ENCODE data around the gene TKTL1. TPM values are rescaled to one million over a fixed set of nuclear protein-coding genes. Genes with fewer than 3 reads are reported as not detected.
A peak's percentile ranks its signal among the peaks of the same experiment; 100 is the strongest.

TKTL1 gene
- polyA plus RNA-seq, 1 donor from 2014 or later, result 0.14 TPM

DNA sequence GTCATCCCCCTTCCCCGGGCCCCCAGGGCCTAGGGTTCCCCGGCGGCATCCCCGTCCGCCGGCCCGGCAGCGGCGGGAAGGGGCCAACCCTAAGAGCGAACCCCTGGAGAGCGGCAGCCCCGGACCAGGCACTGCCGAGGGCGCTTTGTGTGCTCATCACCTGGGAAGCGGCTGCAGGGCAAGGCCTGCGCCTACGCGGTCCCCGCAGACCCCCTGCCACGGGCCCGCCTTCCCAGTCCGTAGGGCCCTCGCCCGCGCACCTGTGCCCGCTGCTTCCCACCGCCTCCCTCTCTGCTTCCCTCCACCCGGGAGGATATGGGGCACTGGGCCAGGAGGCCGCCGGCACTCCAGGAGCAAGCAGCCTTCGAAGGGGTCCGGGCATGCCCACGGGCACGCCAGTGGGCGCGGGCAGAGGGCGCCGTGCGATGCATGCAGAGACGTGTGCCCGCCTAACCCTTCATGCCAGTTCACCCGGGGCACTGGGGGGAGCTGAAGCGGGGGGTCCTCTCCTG, 76.2 kb downstream of the TKTL1 start:
- peak overlapping the region; percentile 37 for H3K27ac ChIP-seq (ENCODE audit: low read length)

DNA sequence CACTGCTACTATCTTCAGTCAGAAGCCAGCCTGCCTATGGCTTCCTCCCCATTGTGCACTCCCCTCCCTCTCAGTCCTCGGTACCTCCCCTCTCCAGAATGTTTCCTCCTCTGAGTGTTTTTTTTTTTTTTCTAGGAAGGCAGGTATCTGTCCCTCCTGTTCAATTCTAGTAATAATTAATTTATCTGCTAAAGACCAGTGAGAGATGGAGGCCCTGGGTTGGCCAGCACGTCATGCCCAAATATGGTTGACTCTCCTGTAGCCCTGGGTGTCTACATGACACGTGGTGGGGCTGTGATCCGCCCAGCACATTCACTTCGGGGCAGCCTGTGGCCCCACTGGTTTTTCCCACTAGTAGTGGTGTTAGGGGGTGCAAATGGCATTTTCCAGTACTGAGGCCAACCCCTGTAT, 77.0 kb downstream of the TKTL1 start:
- Histone ChIP-seq H3K27ac (ENCODE audit: low read length) (no peak overlapping the region), H3K9me3 (ENCODE audit: low read length) (no peaks in the 10 kb centered on the region), H3K9me2 (ENCODE audit: insufficient read depth, low read length) (no peaks in the 10 kb centered on the region), H3K79me2 (replicated peaks; ENCODE audit: insufficient read depth, low read length) (peaks cover 26% of the 10 kb centered on the region), H3K36me3 (ENCODE audit: insufficient read depth, low read length) (no peaks in the 10 kb centered on the region), H3F3A (ENCODE audit: insufficient read depth, low read length, poor library complexity, severe bottlenecking) (no peaks in the 10 kb centered on the region), H3K4me2 (ENCODE audit: low read length) (no peak overlapping the region), H3K27me3 (ENCODE audit: insufficient read depth, low read depth, low read length) (no peaks in the 10 kb centered on the region), H3K9ac (ENCODE audit: low read length) (no peak overlapping the region), H2AFZ (ENCODE audit: low read depth, low read length) (no peak overlapping the region), H4K20me1 (ENCODE audit: insufficient read depth) (no peaks in the 10 kb centered on the region), H3K4me3 (ENCODE audit: low read length) (no peak overlapping the region)
- no peak for TF ChIP-seq REST (IDR thresholded peaks at IDR 0.05; ENCODE audit: borderline replicate concordance)
- no peak for TF ChIP-seq SMC3 (conservative IDR thresholded peaks at IDR 0.05; ENCODE audit: poor library complexity)
- no peak for TF ChIP-seq POLR2AphosphoS5 (IDR thresholded peaks at IDR 0.05)
- TF ChIP-seq EZH2 (IDR thresholded peaks at IDR 0.05; ENCODE audit: borderline replicate concordance, insufficient read depth, low read length, poor library complexity, severe bottlenecking), result no peak
- no peak for TF ChIP-seq TAF1 (IDR thresholded peaks at IDR 0.05; ENCODE audit: low read depth)
- TF ChIP-seq EP300 (conservative IDR thresholded peaks at IDR 0.05; ENCODE audit: poor library complexity, severe bottlenecking), result no peak

More for the DNA sequence above, 76.2 kb downstream of the TKTL1 start:
- peak overlapping the region; percentile 89 for H3K9ac ChIP-seq (ENCODE audit: low read length)
- no peaks in the 10 kb centered on the region for H3K36me3 ChIP-seq (ENCODE audit: insufficient read depth, low read length)
- no peaks in the 10 kb centered on the region for H3K9me3 ChIP-seq (ENCODE audit: low read length)
- H3K4me3 ChIP-seq (ENCODE audit: low read length), result peak overlapping the region; percentile 84
- no peak for TF ChIP-seq POLR2AphosphoS5 (IDR thresholded peaks at IDR 0.05)
- no peak for TF ChIP-seq RAD21 (conservative IDR thresholded peaks at IDR 0.05)
- TF ChIP-seq, protein P1, sequence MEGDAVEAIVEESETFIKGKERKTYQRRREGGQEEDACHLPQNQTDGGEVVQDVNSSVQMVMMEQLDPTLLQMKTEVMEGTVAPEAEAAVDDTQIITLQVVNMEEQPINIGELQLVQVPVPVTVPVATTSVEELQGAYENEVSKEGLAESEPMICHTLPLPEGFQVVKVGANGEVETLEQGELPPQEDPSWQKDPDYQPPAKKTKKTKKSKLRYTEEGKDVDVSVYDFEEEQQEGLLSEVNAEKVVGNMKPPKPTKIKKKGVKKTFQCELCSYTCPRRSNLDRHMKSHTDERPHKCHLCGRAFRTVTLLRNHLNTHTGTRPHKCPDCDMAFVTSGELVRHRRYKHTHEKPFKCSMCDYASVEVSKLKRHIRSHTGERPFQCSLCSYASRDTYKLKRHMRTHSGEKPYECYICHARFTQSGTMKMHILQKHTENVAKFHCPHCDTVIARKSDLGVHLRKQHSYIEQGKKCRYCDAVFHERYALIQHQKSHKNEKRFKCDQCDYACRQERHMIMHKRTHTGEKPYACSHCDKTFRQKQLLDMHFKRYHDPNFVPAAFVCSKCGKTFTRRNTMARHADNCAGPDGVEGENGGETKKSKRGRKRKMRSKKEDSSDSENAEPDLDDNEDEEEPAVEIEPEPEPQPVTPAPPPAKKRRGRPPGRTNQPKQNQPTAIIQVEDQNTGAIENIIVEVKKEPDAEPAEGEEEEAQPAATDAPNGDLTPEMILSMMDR (IDR thresholded peaks at IDR 0.05; ENCODE audit: poor library complexity, severe bottlenecking), result no peak
- no peak overlapping the region for H2AFZ ChIP-seq (ENCODE audit: low read depth, low read length)
- H3K9me2 ChIP-seq (ENCODE audit: insufficient read depth, low read length), result no peaks in the 10 kb centered on the region
- H3K4me2 ChIP-seq (ENCODE audit: low read length), result no peak overlapping the region
- H3K27me3 ChIP-seq (ENCODE audit: insufficient read depth, low read depth, low read length), result no peaks in the 10 kb centered on the region
- no peaks in the 10 kb centered on the region for H3F3A ChIP-seq (ENCODE audit: insufficient read depth, low read length, poor library complexity, severe bottlenecking)
- H3K79me2 ChIP-seq (replicated peaks; ENCODE audit: insufficient read depth, low read length), result peaks cover 26% of the 10 kb centered on the region
- no peaks in the 10 kb centered on the region for H4K20me1 ChIP-seq (ENCODE audit: insufficient read depth)

Data from neural cell (in vitro differentiated cells).